OCI-M2 (cell line): ENCODE results near the gene GPR87.

Source experiments
- DNase-seq: peaks from one replicate; lab custom pipeline; 2025; ENCODE audit not compliant: unreplicated experiment; lab: John Stamatoyannopoulos, UW

GPR87 gene

GRCh38 chr3:151316267-151316991, at the start of gene GPR87:
GPR87 (minus strand) TSS chr3:151316820; CDS start chr3:151300100, 16,720 bp downstream.
- DNase-seq: no peak

- no peak for DNase-seq
These were observed 46.1 kb upstream of the GPR87 start for GRCh38 chr3:151362751-151363174.

- no peak for DNase-seq
These were observed 40.8 kb upstream of the GPR87 start for GRCh38 chr3:151357463-151357850.

- no peak for DNase-seq
These were observed 40.3 kb upstream of the GPR87 start for GRCh38 chr3:151356794-151357462.

GRCh38 chr3:151351648-151352047, 35.0 kb upstream of the GPR87 start:
- no peak for DNase-seq

GRCh38 chr3:151351219-151351618, 34.6 kb upstream of the GPR87 start:
- DNase-seq: no peak

GRCh38 chr3:151350656-151351055, 34.0 kb upstream of the GPR87 start:
- DNase-seq: no peak

- no peak for DNase-seq
These were observed 30.8 kb upstream of the GPR87 start for GRCh38 chr3:151347432-151347831.

- no peak for DNase-seq
These were observed 29.7 kb upstream of the GPR87 start for GRCh38 chr3:151346292-151346691.

- no peak for DNase-seq
These were observed 29.2 kb upstream of the GPR87 start for GRCh38 chr3:151345859-151346258.

GRCh38 chr3:151331696-151332095, 15.1 kb upstream of the GPR87 start:
- no peak for DNase-seq

- no peak for DNase-seq
These were observed 14.3 kb upstream of the GPR87 start for GRCh38 chr3:151330899-151331298.

- no peak for DNase-seq
These were observed 13.8 kb upstream of the GPR87 start for GRCh38 chr3:151330379-151330778.

- no peak for DNase-seq
These were observed 12.7 kb upstream of the GPR87 start, which contains the start of gene P2RY13 for GRCh38 chr3:151329363-151329762. P2RY13 (minus strand) TSS chr3:151329549; CDS start chr3:151329528, 21 bp downstream.

- no peak for DNase-seq
These were observed 11.8 kb upstream of the GPR87 start for GRCh38 chr3:151328298-151328995.

- no peak for DNase-seq
These were observed 11.1 kb upstream of the GPR87 start for GRCh38 chr3:151327571-151328198.

GRCh38 chr3:151322511-151322910, 5.9 kb upstream of the GPR87 start:
- no peak for DNase-seq

GRCh38 chr3:151321526-151321925, 4.9 kb upstream of the GPR87 start:
- DNase-seq: no peak

GRCh38 chr3:151320131-151320530, 3.5 kb upstream of the GPR87 start:
- DNase-seq: no peak

- DNase-seq: no peak
These were observed 3.0 kb upstream of the GPR87 start for GRCh38 chr3:151319628-151320027.

- no peak for DNase-seq
These were observed 2.4 kb upstream of the GPR87 start for GRCh38 chr3:151318991-151319390.
